NCI-H524 treated with DMSO at 0.1 percent for 48 hours (cell line): ENCODE measurements around the gene EED.
"Not testable (repeated sequence)": the region's sequence is repeated elsewhere in the genome, so short reads cannot be mapped to it uniquely, and the experiment has no call there.

Experiments used
- DNase-seq: peaks from one replicate; lab custom pipeline; 2025; lab: John Stamatoyannopoulos, UW

Gene EED

DNA sequence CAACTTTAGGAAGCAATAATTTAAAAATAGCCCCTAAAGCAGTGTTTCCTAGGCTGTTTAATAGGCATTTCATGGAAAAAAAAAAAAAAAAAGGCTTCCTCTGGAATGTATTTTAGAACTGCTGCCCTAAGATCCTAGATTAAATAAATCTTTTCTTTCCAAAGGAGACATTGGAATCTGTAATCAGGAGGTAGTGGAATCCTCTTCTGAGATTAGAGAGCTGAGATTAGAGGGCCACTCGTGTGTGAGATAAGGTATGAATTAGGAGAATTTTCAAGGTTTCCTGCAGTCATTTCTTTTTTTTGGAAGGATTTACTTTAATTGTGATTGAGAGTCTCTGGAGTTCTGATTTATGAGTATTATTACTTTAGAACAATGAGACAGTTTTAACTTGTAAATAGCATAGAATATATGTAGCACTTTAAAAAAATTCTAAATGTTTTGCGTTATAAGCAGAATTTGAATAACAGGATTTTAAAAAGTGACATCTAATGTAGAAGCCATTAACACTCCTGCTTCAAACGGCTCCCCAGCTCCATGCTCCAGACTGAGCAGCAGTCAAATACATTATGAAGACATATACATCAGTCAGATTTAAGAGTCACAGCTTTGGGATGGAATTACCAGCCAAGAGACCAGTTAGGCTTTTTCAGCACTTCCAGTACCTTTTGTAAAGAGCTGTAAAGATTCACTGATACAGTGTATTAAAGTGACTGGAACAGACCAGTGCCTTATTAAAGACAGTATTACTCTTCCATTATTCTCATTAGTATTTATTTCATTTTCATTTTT lies 5.0 kb downstream of the EED start:
- no peak for DNase-seq

DNA sequence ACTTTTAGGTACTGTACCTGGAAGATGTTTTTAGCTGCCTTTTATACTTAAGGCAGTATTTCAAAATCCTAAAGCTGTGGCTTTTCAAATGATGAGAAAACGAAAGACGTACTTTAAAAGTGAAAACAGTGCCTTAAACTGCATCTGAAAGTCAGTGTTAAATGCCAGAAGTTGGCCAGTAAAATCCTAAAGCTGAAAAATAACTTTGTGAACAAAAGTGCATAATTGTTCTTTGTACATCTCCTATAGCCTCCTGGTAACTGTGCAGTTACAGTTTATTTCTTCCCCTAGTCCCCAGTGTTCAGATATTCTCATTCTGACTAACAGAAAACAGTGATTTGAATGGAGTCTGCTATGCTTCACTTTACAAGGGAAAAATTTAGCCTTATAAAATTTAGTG lies 6.8 kb downstream of the EED start:
- DNase-seq, result no peak

DNA sequence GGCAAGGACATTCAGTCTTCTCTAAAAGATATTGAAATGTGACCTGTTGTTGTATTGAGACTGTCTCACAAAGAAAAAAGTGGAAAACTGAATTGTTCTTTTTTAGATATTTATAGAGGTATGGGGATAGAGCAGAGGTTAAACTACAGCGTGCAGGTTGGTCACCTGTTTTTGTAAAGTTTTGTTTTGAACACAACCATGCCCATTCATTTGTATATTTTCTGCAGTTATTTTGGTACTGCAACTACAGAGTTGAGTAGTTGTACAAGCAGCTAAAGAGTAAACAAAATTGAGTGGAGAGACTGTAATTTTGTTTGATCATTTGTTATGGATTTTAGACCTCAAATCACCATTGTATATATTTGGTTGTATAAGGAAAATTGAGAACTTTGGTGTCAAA lies 11.3 kb downstream of the EED start:
- DNase-seq, result no peak

DNA sequence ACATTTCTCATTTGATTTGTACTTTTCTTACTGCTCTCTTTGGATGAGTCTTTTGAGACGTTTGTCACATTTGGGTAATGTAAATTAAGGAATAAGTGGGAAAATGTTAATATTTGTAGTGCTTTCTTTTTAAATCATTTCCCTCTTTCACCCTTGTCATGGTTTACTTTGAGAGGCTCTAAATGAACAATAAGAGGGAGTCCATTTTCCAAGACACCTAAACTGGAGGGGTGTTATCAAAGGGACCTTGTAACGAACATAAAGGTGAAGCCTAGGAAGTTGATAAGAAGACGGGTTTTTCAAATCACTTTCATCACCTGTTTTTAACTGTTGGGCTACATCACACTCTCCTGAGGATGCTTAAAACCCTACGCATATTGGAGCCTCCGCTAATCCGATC lies 12.1 kb downstream of the EED start:
- no peak for DNase-seq

DNA sequence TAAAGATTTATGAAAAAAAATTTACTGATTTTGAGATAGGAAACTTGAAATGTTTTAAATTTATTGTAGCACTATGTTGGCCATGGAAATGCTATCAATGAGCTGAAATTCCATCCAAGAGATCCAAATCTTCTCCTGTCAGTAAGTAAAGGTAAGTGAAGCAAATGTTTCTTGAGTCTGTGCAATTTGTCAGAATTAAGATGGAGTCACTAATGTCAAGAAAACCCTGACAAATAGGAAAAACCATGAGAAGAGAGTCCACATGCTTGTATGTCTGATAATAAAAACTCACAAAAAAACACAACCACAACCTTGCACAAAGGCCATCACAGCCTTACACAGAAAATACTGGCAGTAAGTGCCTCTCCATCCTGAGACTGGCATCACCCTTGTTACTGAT lies 12.9 kb downstream of the EED start:
- no peak for DNase-seq

DNA sequence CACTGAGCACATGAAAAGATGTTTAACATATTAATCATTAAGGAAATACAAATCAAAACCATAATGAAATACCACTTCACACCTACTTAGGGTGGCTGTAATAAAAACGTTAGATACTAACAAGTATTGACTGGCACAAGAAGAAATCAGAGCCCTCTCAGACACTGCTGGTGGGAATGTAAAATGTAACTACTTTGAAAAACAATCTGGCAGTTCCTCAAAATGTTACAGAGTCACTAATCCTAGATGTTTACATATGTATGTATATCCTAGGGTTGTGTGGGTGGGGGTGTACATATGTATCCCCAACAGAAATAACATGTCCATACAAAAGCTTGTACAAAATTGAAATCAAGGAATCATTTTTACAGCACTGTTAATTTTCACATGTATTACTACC lies 15.2 kb downstream of the EED start:
- no peak for DNase-seq

DNA sequence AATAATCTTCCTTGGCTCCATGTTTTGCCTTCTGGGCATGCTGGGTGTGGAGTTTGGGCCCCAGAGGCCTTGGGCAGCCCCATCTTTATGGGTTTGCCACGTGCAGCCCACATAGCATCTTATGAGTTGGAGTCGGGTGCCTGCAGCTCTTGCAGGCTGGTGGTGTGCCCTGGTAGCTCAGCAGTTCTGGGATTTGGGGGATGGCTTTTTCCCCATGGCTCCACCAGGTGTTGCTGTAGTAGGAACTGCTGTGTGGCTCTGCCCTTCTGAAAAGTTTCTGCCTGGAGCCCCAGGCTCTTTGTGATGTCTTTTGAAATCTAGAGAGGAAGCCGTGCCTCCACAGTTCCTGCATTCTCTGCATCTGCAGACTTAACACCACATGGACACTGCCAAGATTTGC lies 16.8 kb downstream of the EED start:
- no peak for DNase-seq

DNA sequence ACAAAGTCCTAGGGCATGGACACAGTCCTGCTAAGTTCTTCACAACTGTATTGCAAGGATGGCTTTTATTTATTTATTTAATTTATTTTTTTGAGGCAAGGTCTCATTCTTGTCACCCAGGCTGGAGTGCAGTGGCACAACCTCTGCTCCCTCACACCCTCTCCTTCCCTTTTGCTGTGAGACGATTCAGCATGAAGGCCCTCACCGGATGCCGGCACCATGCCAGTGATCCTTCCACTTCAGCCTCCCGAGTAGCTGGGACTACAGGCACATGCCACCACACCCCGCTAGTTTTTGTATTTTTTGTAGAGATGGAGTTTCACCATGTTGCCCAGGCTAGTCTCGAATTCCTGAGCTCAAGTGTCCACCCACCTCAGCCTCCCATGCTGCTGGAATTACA lies 17.8 kb downstream of the EED start:
- no peak for DNase-seq

DNA sequence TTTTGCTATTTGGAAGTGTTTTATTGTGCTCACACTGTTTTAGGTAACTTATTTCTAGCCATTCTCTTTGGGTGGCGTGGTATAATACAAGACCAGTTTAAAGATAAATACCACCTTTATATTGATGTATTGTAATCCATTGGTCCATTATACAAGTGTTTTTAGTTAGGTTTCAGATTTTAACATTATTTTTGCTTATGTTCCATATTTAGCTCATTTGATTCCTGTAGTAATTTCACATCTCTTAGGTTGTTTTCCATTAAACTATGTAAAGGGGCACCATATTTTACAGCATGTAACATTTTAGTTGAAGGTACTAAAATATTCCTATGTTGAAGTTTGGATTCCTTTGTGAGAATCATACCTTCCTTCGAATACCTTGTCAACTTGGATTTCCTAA lies 20.1 kb downstream of the EED start:
- DNase-seq, result no peak

DNA sequence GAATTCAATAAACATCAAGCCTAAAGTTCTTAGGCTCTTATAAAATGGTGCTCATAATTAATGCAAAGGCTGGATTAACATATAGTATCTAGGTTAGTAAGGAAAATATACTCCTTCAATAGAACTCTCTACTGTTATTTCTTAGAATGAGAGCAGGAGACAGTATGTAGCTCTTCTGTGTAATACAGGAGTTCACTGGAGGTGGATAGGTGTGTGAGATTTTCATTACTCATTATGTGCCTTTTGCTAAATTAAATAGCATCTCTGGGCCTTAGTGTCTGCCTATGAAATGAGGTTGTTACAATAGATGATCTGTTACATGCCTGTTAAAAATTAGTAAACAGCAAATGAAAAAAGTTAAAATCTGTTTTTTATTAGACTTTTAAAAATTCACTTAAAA lies 20.6 kb downstream of the EED start:
- no peak for DNase-seq

DNA sequence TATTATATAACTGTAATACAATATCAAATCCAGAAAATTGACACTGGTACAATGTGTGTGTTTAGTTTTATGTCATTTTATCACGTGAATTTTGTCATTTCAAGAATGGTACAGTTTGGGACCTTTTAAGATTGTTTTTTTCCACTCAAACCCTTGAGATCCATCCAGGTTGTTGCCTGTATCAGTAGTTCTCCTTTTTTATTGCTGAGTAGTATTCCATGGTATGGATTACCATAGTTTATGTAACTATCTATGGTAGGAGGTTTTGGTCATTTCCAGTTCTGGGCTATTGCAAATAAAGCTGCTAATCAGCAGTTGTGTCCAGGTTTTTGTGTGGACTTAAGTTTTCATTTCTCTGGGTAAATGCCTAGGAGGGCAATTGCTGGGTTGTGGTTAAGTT lies 25.1 kb downstream of the EED start:
- no peak for DNase-seq

DNA sequence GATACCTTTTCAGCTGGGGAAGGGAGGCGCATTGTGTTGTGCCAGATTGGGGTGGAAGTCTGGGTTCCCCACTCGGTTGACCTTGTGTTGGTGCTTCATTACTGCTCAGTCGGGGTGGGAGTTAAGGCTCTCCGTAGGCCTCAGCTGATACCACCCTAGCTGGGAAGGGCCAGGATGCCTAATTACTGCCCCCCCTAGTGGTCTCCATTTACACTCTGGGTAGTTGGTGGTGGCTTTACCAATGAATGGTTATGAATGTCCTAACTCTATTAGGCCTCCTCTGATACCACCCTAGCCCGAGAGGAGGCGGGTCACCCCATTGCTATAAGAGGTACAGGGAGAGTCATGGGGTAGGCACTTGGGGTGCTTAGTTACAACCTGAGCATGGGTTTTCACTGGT lies 29.9 kb downstream of the EED start:
- DNase-seq, result no peak

DNA sequence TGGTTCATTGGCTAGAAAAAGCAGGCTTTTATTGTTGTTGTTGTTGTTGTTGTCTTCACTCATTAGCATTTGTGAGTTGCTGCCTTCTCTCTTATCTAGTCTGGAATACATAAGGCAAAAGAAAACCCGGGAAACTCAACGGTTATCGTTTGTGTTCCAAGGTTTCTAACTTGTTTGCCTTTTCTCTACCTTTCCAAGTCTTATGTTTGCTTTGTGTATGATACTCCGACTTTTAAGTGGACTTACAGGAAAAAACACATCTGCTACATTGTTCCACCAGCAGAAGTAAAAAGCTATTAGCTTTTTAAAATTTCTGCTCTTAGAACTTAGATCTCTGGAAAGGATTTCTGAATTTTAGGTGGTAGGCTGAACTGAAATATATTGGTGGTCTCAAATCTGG lies 30.4 kb downstream of the EED start:
- no peak for DNase-seq

DNA sequence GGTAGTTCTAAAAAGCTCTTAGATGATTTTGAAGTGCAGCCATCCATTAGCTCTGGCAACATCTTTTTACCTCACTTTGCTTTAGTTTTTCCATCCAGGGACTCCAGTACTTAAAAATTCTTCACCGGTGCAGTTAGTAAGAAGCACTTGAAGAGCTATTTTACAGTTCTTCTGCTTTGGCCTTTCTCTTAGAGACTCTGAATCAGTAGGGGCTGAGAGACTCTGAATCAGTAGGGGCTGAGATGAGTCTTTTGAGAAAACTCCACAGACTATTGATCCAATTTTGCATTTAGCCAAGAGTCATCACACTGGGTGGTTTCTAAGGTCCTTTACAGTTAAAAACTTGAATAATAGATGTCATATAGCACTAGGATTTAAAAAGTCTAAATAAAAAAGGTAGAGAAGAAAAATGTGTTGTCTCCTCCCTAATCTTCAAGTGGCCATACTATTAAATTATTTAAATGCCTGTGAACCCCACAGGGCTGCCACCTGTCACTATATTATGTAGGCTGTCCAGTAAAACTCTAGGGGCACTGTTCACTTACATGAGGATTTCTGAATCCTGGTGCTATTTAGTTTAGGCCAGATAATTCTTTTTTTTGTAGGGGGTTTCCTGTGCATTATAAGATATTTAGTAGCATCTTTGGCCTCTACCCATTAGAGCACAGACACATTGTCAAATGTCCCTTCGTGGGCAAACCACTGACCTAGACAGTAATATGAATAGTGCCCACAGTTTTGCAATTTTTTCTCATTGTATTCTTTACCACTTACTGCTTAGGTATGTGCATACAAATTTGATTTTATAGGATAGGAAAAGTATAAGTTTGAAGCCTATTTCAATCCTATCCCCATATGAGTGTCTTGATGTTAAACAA lies 31.2 kb downstream of the EED start:
- DNase-seq, result no peak

DNA sequence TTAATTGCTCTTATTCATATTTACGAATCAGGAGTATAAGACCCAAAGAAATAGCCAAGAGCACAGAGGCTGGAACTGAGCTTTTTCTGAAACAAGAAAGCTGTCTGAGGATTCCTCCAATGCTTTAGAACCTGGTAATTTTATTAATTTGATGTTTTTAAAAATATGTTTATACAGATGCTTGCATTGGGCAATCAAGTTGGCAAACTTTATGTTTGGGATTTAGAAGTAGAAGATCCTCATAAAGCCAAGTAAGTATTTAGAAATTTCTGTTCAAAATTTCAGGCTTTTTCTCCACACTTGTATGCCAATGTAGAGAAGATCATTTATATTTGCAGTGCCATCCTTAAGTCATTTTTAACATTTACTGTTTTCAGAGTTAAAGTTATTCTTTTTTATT lies 33.2 kb downstream of the EED start:
- DNase-seq, result no peak

DNA sequence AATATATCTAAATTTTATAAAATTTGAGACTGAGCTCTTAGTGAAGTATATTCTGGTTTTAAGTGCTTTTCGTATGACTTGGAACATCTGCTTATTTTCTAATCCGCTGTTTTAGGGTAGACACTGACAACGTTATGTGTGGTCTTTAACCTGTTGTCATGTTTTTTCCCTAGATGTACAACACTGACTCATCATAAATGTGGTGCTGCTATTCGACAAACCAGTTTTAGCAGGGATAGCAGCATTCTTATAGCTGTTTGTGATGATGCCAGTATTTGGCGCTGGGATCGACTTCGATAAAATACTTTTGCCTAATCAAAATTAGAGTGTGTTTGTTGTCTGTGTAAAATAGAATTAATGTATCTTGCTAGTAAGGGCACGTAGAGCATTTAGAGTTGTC lies 33.7 kb downstream of the EED start:
- no peak for DNase-seq

DNA sequence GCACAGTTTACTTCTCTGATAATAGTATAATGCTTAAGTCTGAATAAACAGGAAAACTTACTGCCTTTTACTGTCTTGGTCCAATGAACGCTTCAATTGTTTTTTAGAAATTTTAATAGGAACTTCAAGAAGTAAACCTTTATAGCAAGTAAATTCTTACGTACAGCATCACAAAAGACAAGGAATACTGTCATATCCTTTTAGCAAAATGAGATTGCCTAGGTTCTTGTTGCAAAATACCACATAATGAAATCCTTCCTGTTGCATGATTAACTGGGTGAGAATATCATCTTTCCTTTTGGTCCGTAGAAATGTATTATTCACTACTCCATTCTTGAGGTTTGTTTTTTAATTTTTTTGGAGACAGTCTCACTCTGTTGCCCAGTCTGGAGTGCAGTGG lies 35.2 kb downstream of the EED start:
- no peak for DNase-seq

DNA sequence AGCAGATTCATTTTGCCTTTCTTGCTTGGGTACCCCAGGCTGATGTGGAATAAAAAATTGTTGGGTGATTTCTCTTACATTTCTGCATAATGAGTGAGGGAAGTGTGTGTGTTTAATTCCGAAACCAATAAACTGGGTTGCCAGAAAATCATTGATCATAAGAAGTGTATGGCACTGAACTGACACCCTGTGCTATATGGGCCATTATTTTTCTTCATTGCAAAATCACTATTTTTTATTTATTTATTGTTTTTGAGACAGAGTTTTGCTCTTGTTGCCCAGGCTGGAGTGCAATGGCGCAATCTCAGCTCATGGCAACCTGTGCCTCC lies 42.9 kb downstream of the EED start:
- no peak for DNase-seq

DNA sequence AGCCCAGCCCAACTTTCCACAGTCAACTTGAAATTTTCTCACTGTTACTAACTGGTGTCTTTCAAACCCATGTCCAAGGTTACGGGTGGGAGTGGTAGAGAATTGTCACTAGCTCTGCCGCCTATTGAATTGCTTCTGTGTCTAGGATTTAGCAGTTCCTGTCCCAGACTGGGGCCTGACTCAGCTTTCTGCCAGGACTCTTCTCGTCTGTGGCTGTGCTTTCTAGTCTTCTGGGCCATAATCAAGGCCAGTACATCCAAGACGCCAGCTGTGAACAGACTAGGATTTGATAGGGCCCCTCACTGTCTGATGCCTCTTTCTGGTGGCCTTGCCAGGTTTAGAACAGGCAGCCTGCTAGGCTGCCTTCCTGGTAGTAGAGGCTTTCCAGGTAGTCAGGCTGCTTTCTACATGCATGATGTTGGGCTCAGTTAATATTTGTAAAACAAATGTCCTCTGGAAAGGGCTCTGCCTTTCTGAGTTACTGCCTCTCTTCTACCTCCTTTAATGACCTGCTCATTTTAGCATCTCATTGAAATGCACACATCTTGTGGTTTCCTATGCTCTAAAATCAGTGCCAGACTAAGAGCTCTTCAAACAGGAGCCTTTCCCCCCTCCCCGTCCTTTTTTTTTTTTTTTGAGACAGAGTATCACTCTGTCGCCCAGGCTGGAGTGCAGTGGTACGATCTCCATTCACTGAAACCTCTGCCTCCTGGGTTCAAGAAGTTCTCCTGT lies 44.4 kb downstream of the EED start:
- no peak for DNase-seq

DNA sequence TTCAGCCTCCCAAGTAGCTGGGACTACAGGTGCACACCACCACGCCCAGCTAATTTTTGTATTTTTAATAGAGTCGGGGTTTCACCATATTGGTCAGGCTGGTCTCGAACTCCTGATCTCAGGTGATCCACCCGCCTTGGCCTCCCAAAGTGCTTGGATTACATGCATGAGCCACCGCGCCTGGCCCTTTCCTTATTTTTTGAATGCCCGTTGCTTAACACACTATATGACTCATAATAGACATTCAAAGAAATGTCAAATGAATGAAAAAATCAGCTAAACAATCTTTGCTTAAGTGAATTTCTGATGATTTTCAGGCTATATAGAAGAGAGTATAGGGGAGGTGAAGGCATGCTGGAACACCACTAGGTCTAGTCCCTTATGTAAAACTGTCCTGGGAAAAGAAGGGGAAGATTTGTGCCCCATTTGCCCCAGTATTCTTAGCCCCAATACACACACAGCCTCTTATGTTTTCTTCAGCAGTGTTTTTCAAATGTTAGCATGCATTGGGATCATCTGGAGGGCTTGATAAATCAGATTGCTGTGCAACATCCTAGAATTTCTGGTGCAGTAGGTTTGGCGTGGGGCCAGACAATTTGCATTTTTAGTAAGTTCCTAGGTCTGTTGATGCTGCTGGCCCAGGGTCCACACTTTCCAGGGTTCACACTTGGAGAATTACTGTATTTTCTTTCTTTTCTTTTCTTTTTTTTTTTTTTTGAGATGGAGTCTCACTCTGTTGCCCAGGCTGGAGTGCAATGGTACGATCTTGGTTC lies 45.1 kb downstream of the EED start:
- not testable (repeated sequence) for DNase-seq

DNA sequence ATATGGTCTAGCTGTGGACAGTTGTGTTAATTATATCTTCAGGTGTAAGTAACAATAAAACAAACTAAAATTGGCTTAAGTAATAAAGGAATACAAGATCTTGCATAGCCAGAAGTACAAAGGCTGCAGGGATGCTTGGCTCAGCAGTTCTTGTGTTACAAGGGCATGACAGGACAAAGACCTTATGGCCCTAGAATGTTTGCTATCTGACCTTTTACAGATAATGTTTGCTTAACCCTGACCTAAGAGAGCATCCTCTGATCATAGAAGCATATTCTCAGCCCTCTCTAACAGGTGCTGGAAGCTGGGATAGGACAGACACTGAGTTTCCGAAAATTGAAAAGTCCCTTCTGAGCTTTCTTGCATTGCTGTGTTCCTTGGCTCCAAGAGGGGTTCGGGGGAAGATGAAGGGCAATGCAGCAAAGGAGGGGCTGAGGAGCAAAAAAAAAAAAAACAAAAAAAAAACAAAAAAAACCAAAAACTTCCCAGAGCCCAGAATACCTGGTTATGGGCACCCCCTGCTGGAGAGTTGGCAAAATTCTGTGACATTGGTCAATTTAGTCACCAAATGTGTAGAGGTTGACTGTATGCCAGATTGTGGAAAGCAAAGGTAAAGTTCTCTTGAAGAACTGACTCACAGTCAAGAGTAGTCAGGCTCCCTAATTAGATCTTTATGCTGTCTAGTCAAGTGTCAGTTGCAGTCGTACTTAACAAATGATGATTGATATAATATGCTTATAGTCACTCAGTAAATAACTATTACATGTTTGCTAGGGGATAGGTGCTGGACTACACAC lies 47.1 kb downstream of the EED start:
- DNase-seq, result no peak
